Endothelial cell of umbilical vein (primary cell): Measurements from ENCODE around the gene NACA2. TPM values are rescaled to one million over a fixed set of nuclear protein-coding genes. Genes with fewer than 3 reads are reported as not detected.

Experiments
- BruUV-seq: library from RNA; stranded (reverse); fragments of 400-500 nt; replicated peaks from 2 replicates; lab custom pipeline; 2021; lab: Mats Ljungman, UMichigan
- CTCF ChIA-PET: fragments of 300-600, 350-600 bp; sonication (Branson Sonifier 250); formaldehyde crosslinking; loops from one replicate; lab custom pipeline; 2021; ENCODE audit warnings: antibody characterized with exemption, inconsistent platforms; lab: Charles Lee
- POLR2A ChIA-PET: fragments of 300-600, 350-600 bp; sonication (Branson Sonifier 250); formaldehyde crosslinking; loops from one replicate; lab custom pipeline; 2021; ENCODE audit warnings: antibody characterized with exemption, inconsistent platforms; lab: Charles Lee
- DNase-seq: peaks from one replicate; pipeline ENCODE4 v3.0.0-alpha.2; 2011; ENCODE audit warnings: low read depth, low spot score
- FAIRE-seq: peaks from 2 replicates; lab custom pipeline; 2011; peaks lifted over from hg19 to GRCh38; lab: Jason Lieb, UNC
- H2AFZ ChIP-seq: 2 replicates; pipeline ENCODE4 v1.6.0; 2012; ENCODE audit warnings: low read depth, low read length, control low read depth, inconsistent platforms
- H3K27ac ChIP-seq: 2 replicates; pipeline ENCODE4 v1.5.1; 2011; ENCODE audit warnings: low read depth, mild to moderate bottlenecking, control low read depth, low read length, moderate library complexity; ENCODE audit not compliant: insufficient read depth
- H3K27me3 ChIP-seq, 2 experiments: 2 replicates each; pipeline versions ENCODE4 v1.6.0 to v1.6.1; 2011; ENCODE audit warnings: low read length in 2 of 2, mixed read lengths in 1 of 2; ENCODE audit not compliant: control insufficient read depth in 2 of 2, insufficient read depth in 2 of 2
- H3K36me3 ChIP-seq, 2 experiments: 2 replicates in 1 of 2; 3 replicates in 1 of 2; pipeline ENCODE4 v1.5.1; 2011; ENCODE audit warnings: low read length in 2 of 2, mild to moderate bottlenecking in 1 of 2, moderate library complexity in 1 of 2; ENCODE audit not compliant: control insufficient read depth in 2 of 2, insufficient read depth in 2 of 2; ENCODE audit errors: extremely low read depth in 1 of 2
- H3K4me1 ChIP-seq: 3 replicates; pipeline ENCODE4 v1.5.1; 2011; ENCODE audit warnings: mild to moderate bottlenecking, low read length; ENCODE audit not compliant: control insufficient read depth, insufficient read depth; ENCODE audit errors: extremely low read depth
- H3K4me2 ChIP-seq: 2 replicates; pipeline ENCODE4 v1.6.1; 2011; ENCODE audit warnings: low read length, control low read depth, mixed read lengths; ENCODE audit not compliant: insufficient read depth
- H3K4me3 ChIP-seq, 3 experiments: fragments of 200-600 bp in 1 of 3; sonication (generic), shearing (Covaris generic) in 1 of 3; replicated peaks in 1 of 3; 2 replicates each; pipeline ENCODE4 v1.5.1; 2011 to 2016; ENCODE audit warnings: control low read depth in 3 of 3, low read length in 3 of 3, mild to moderate bottlenecking in 2 of 3, inconsistent platforms in 1 of 3, low read depth in 1 of 3, moderate library complexity in 1 of 3; ENCODE audit not compliant: insufficient read depth in 1 of 3
- H3K79me2 ChIP-seq: 2 replicates; pipeline ENCODE4 v1.6.0; 2012; ENCODE audit warnings: low read length, inconsistent platforms; ENCODE audit not compliant: control insufficient read depth, insufficient read depth
- H3K9ac ChIP-seq: replicated peaks from 2 replicates; pipeline ENCODE3; 2011; ENCODE audit warnings: low read length, control low read depth; ENCODE audit not compliant: insufficient read depth; ENCODE audit errors: extremely low read depth
- H3K9me1 ChIP-seq: replicated peaks from 3 replicates; pipeline ENCODE4 v1.6.0; 2011; ENCODE audit warnings: mild to moderate bottlenecking, low read length; ENCODE audit not compliant: control insufficient read depth, insufficient read depth; ENCODE audit errors: extremely low read depth
- H3K9me3 ChIP-seq: replicated peaks from 2 replicates; pipeline ENCODE4 v1.5.1; 2012; ENCODE audit warnings: low read length, inconsistent platforms; ENCODE audit not compliant: control insufficient read depth, insufficient read depth
- H4K20me1 ChIP-seq: replicated peaks from 2 replicates; pipeline ENCODE3; 2011; ENCODE audit warnings: mild to moderate bottlenecking, low read length; ENCODE audit not compliant: control insufficient read depth, insufficient read depth; ENCODE audit errors: extremely low read depth
- CTCF ChIP-seq, 2 donors: IDR thresholded peaks; 1 replicate in 1 of 2; 2 replicates in 1 of 2; pipeline ENCODE4 v1.5.1; 2011; ENCODE audit warnings: low read length in 2 of 2, mild to moderate bottlenecking in 2 of 2, moderate library complexity in 2 of 2, control low read depth in 1 of 2, inconsistent platforms in 1 of 2, low read depth in 1 of 2; ENCODE audit not compliant: insufficient read depth in 1 of 2; ENCODE audit errors: extremely low read depth in 1 of 2
- EZH2 ChIP-seq: IDR thresholded peaks from 2 replicates; pipeline ENCODE4 v1.6.1; 2012; ENCODE audit warnings: borderline replicate concordance, low read depth, mild to moderate bottlenecking, moderate library complexity, low read length, inconsistent platforms; ENCODE audit not compliant: severe bottlenecking
- FOS ChIP-seq: IDR thresholded peaks from 2 replicates; pipeline ENCODE4 v1.6.1; 2011; ENCODE audit warnings: mild to moderate bottlenecking, low read length, moderate library complexity, borderline replicate concordance; ENCODE audit not compliant: insufficient read depth
- GATA2 ChIP-seq: IDR thresholded peaks from 2 replicates; pipeline ENCODE4 v1.7.0; 2011; ENCODE audit warnings: low read depth, mild to moderate bottlenecking, moderate library complexity, mixed read lengths, low read length; ENCODE audit not compliant: insufficient read length, insufficient read depth
- JUN ChIP-seq: IDR thresholded peaks from 2 replicates; pipeline ENCODE4 v1.6.1; 2011; ENCODE audit warnings: borderline replicate concordance, low read depth; ENCODE audit not compliant: insufficient read length, insufficient read depth
- MYC ChIP-seq: IDR thresholded peaks from one replicate; pipeline ENCODE4 v1.6.1; 2011; ENCODE audit warnings: mild to moderate bottlenecking, low read depth, low read length
- POLR2A ChIP-seq: IDR thresholded peaks from 2 replicates; pipeline ENCODE4 v1.6.1; 2012; ENCODE audit warnings: low read depth, mild to moderate bottlenecking, control low read depth, low read length
- POLR2AphosphoS5 ChIP-seq: IDR thresholded peaks from 2 replicates; pipeline ENCODE4 v1.6.1; 2012; ENCODE audit warnings: low read depth, mild to moderate bottlenecking, control low read depth, low read length, moderate library complexity; ENCODE audit not compliant: insufficient read depth
- dilution Hi-C: fragments of 300-500 bp; cut with MboI; formaldehyde crosslinking; loops from one replicate; pipeline ENCODE4 v1.15.0; 2019; ENCODE audit warnings: low sequenced_read_pairs; ENCODE audit not compliant: extremely low pct_ligation_motif_present
- intact Hi-C: fragments of 100-400 bp; cut with micrococcal nuclease; formaldehyde crosslinking; loops from one replicate; pipeline ENCODE4 v1.10.0; 2022
- polyA plus RNA-seq, 4 experiments: library from polyadenylated mRNA; depleted of rRNA in 3 of 4; stranded (reverse) in 3 of 4; unstranded in 1 of 4; fragments of >200 nt; gene quantifications; 2 replicates each; pipeline versions ENCODE4 v1.2.1 to v1.2.3, GENCODE V29; 2011 to 2012; ENCODE audit warnings: missing spikeins in 1 of 4
- total RNA-seq: library from RNA; stranded (reverse); gene quantifications from 2 replicates; pipeline ENCODE4 v1.2.3, GENCODE V29; 2021
- TF ChIP-seq, protein P1 (sequence below): IDR thresholded peaks from 2 replicates; pipeline ENCODE4 v1.6.1; 2011; ENCODE audit not compliant: insufficient read depth, insufficient read length

Gene NACA2
- total and polyA plus RNA-seq, 2 donors (not counting 3 experiments of a cell fraction or from before 2014, with no cell fraction given) = not detected

GRCh38 chr17:61599608-61600007 lies 8.6 kb upstream of the NACA2 start:
- Histone ChIP-seq H2AFZ (no peak overlapping the region), H3K4me1 (no peaks in the 10 kb centered on the region), H3K4me2 (no peak overlapping the region), H3K27ac (no peak overlapping the region), H3K9me3 (no peaks in the 10 kb centered on the region), H3K9ac (no peak overlapping the region), H3K36me3 (no peaks in the 10 kb centered on the region), H3K79me2 (no peaks in the 10 kb centered on the region), H4K20me1 (no peaks in the 10 kb centered on the region), H3K9me1 (no peaks in the 10 kb centered on the region), H3K27me3 (peaks cover 0 to 15% of the 10 kb centered on the region in 2 experiments), H3K4me3 (no peak overlapping the region)
- BruUV-seq = no TSS peak
- CTCF ChIA-PET = no interaction called here
- intact Hi-C loops = no loop called here
- DNase-seq (no peak), FAIRE-seq (no peak)
- POLR2A ChIA-PET = interaction anchor here (0.7 kb wide), 1 partner anchor 12 kb away, joined by 4 read pairs; no protein-coding TSS in a partner anchor
- dilution Hi-C loops = no loop called here
- no peak for TF ChIP-seq FOS
- TF ChIP-seq CTCF (IDR thresholded peaks at IDR 0.05; ENCODE audit: extremely low read depth in 1 of 2, insufficient read depth in 1 of 2, low read depth in 1 of 2, low read length in 2 of 2) = no peak
- TF ChIP-seq, protein P1, sequence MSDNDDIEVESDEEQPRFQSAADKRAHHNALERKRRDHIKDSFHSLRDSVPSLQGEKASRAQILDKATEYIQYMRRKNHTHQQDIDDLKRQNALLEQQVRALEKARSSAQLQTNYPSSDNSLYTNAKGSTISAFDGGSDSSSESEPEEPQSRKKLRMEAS = no peak
- TF ChIP-seq MYC = no peak
- no peak for TF ChIP-seq JUN
- TF ChIP-seq GATA2 = no peak
- TF ChIP-seq POLR2A = no peak
- no peak for TF ChIP-seq POLR2AphosphoS5
- TF ChIP-seq EZH2 = no peak
